Prostate gland (tissue), 2 donors: ENCODE measurements around the gene UROD.
"Not testable (repeated sequence)": the region's sequence is repeated elsewhere in the genome, so short reads cannot be mapped to it uniquely, and the experiment has no call there.

ENCODE experiments used
- CTCF ChIP-seq, 4 experiments: fragments of 200-600 bp in 2 of 4; fragments of 450-650 bp in 2 of 4; sonication (generic) in 2 of 4; IDR thresholded peaks; 1 replicate in 3 of 4; 2 replicates in 1 of 4; pipeline ENCODE4 v1.5.1; 2016 to 2019; ENCODE audit warnings: antibody characterized with exemption in 4 of 4, mild to moderate bottlenecking in 2 of 4, moderate library complexity in 2 of 4
- POLR2A ChIP-seq: fragments of 450-650 bp; IDR thresholded peaks from one replicate; pipeline ENCODE4 v1.6.1; 2016; ENCODE audit warnings: antibody characterized with exemption, mild to moderate bottlenecking

DNA sequence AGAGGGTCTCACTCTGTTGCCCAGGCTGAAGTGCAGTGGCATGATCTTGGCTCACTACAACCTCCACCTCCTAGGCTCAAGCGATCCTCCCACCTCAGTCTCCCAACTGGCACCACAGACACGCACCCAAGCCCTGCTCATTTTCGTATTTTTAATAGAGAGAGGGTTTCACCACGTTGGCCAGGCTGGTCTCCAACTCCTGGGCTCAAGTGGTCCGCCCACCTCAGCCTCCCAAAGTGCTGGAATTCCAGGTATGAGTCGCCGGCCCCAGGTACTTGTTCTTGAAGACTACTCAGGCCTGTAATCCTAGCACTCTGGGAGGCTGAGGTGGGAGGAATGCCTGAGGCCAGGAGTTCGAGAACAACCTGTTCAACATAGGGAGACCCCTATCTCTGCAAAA, 10.5 kb upstream of the UROD start:
- not testable (repeated sequence) for TF ChIP-seq POLR2A; CTCF (IDR thresholded peaks at IDR 0.05)
